ENCODE data around the gene PRKAG2.

The PRKAG2 gene

GRCh38 chr7:151611878-151612277 is 265.0 kb downstream of the PRKAG2 start:
- Histone ChIP-seq H3K4me3 (ENCODE audit: low read depth, low read length, poor library complexity, severe bottlenecking) (no peak overlapping the region), H4K20me1 (ENCODE audit: insufficient read depth, low read length) (no peaks in the 10 kb centered on the region), H3K4me2 (ENCODE audit: low read length) (no peak overlapping the region), H2AFZ (ENCODE audit: low read length) (no peak overlapping the region), H3K9ac (ENCODE audit: low read length) (no peak overlapping the region), H3F3A (ENCODE audit: insufficient read depth, low read length) (no peaks in the 10 kb centered on the region), H3K9me2 (ENCODE audit: low read depth, low read length) (no peaks in the 10 kb centered on the region), H3K36me3 (ENCODE audit: insufficient read depth, low read length) (no peaks in the 10 kb centered on the region), H3K27ac (ENCODE audit: low read depth, low read length, poor library complexity, severe bottlenecking) (no peak overlapping the region), H3K79me2 (ENCODE audit: insufficient read depth, low read length) (no peaks in the 10 kb centered on the region), H3K27me3 (ENCODE audit: insufficient read depth, low read length) (peaks cover 10% of the 10 kb centered on the region), H3K4me1 (ENCODE audit: insufficient read depth, low read length, severe bottlenecking) (no peaks in the 10 kb centered on the region), H3K9me3 (ENCODE audit: low read length) (no peaks in the 10 kb centered on the region)
- TF ChIP-seq EZH2 (IDR thresholded peaks at IDR 0.05; ENCODE audit: borderline replicate concordance, low read length) (no peak), CTCF (IDR thresholded peaks at IDR 0.05; ENCODE audit: low read length) (no peak)

- Histone ChIP-seq H3K27me3 (ENCODE audit: insufficient read depth, low read length) (peaks cover 10% of the 10 kb centered on the region), H3K4me2 (ENCODE audit: low read length) (no peak overlapping the region), H3K79me2 (ENCODE audit: insufficient read depth, low read length) (no peaks in the 10 kb centered on the region), H3K36me3 (ENCODE audit: insufficient read depth, low read length) (no peaks in the 10 kb centered on the region), H3K4me3 (ENCODE audit: low read depth, low read length, poor library complexity, severe bottlenecking) (no peak overlapping the region), H3K9ac (ENCODE audit: low read length) (no peak overlapping the region), H3F3A (ENCODE audit: insufficient read depth, low read length) (no peaks in the 10 kb centered on the region), H3K9me3 (ENCODE audit: low read length) (no peaks in the 10 kb centered on the region), H2AFZ (ENCODE audit: low read length) (no peak overlapping the region), H3K27ac (ENCODE audit: low read depth, low read length, poor library complexity, severe bottlenecking) (no peak overlapping the region), H4K20me1 (ENCODE audit: insufficient read depth, low read length) (no peaks in the 10 kb centered on the region), H3K4me1 (ENCODE audit: insufficient read depth, low read length, severe bottlenecking) (no peaks in the 10 kb centered on the region), H3K9me2 (ENCODE audit: low read depth, low read length) (no peaks in the 10 kb centered on the region)
- TF ChIP-seq CTCF (IDR thresholded peaks at IDR 0.05; ENCODE audit: low read length) (no peak), EZH2 (IDR thresholded peaks at IDR 0.05; ENCODE audit: borderline replicate concordance, low read length) (no peak)
Measured at GRCh38 chr7:151611041-151611440, 265.9 kb downstream of the PRKAG2 start.

GRCh38 chr7:151608031-151608551 is 268.8 kb downstream of the PRKAG2 start:
- Histone ChIP-seq H3K27me3 (ENCODE audit: insufficient read depth, low read length) (peaks cover 9% of the 10 kb centered on the region), H3K4me1 (ENCODE audit: insufficient read depth, low read length, severe bottlenecking) (no peaks in the 10 kb centered on the region), H3K79me2 (ENCODE audit: insufficient read depth, low read length) (no peaks in the 10 kb centered on the region), H3K36me3 (ENCODE audit: insufficient read depth, low read length) (no peaks in the 10 kb centered on the region), H4K20me1 (ENCODE audit: insufficient read depth, low read length) (no peaks in the 10 kb centered on the region), H3K9me3 (ENCODE audit: low read length) (no peaks in the 10 kb centered on the region), H3K9me2 (ENCODE audit: low read depth, low read length) (no peaks in the 10 kb centered on the region), H3K4me3 (ENCODE audit: low read depth, low read length, poor library complexity, severe bottlenecking) (no peak overlapping the region), H3K9ac (ENCODE audit: low read length) (no peak overlapping the region), H3F3A (ENCODE audit: insufficient read depth, low read length) (no peaks in the 10 kb centered on the region), H2AFZ (ENCODE audit: low read length) (no peak overlapping the region), H3K27ac (ENCODE audit: low read depth, low read length, poor library complexity, severe bottlenecking) (no peak overlapping the region), H3K4me2 (ENCODE audit: low read length) (no peak overlapping the region)
- TF ChIP-seq CTCF (IDR thresholded peaks at IDR 0.05; ENCODE audit: low read length) (no peak), EZH2 (IDR thresholded peaks at IDR 0.05; ENCODE audit: borderline replicate concordance, low read length) (no peak)

Measured in OCI-LY1 (cell line).